Neural cell (in vitro differentiated cells): Measurements from ENCODE around the gene PEX11B.

Experiments used
- CTCF ChIP-seq: fragments of 450-650 bp; IDR thresholded peaks from 2 replicates; pipeline ENCODE4 v1.5.1; 2014; ENCODE audit warnings: antibody characterized with exemption, mild to moderate bottlenecking, moderate library complexity; ENCODE audit not compliant: poor library complexity, severe bottlenecking
- EP300 ChIP-seq: fragments of 450-650 bp; conservative IDR thresholded peaks from 2 replicates; pipeline ENCODE4 v1.6.1; 2014; ENCODE audit warnings: antibody characterized with exemption, mild to moderate bottlenecking, moderate library complexity; ENCODE audit not compliant: poor library complexity, severe bottlenecking
- POLR2AphosphoS5 ChIP-seq: IDR thresholded peaks from 2 replicates; pipeline ENCODE4 v1.6.1; 2012

GRCh38 chr1:145958734-145959133 lies 40.2 kb upstream of the PEX11B start:
- TF ChIP-seq CTCF (no peak), POLR2AphosphoS5 (no peak), EP300 (no peak)
